B cell (primary cell): ENCODE measurements around the gene RBMS3.

ENCODE experiments used
- CTCF ChIP-seq: fragments of 200-600 bp; IDR thresholded peaks from one replicate; pipeline ENCODE4 v1.8.0; 2022; ENCODE audit warnings: antibody characterized with exemption, mild to moderate bottlenecking
- EZH2 ChIP-seq: IDR thresholded peaks from 2 replicates; pipeline ENCODE4 v1.6.1; 2012; ENCODE audit warnings: borderline replicate concordance, low read depth, mild to moderate bottlenecking, moderate library complexity, low read length; ENCODE audit not compliant: insufficient read depth, poor library complexity, severe bottlenecking

GRCh38 chr3:30040126-30040525, 759.3 kb downstream of the RBMS3 start:
- TF ChIP-seq CTCF (no peak), EZH2 (no peak)
